Measurements from ENCODE around the gene CD81.

The CD81 gene

DNA sequence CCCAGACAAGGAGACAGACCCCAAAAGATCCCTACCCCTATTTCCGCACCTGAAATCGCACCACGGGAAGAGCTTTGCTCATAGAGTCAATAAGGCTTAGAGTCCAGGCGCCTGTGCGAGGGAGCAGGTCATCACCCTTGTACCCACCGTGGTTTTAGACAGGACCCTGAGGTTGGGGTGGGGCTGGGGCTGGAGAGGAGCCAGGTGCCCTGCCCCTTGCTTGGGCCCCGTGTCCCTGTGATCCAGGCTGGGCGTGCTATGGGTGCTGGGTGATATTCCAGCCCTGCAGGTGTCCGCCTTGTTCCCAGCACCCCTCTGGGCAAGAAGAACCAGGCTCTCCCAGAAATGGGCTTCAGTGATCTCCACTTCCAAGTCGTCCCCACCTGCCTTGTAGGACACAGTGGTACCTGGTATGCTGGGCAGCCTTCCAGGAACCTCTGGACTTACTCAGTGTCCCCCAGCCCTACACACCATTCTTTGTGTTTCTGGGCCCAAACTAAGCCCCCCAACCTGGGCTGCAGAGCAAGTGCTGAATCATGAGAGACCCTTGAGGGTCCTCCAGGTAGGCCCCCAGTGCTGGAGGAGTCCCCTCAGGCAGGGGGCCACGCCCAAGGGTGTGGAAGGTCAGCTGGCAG, 4.5 kb downstream of the CD81 start:
- no peak for DNase-seq (ENCODE audit: low spot score)
- in situ Hi-C loops (cut with MboI; ENCODE audit: low sequenced_read_pairs, unreplicated experiment) = no loop called here

DNA sequence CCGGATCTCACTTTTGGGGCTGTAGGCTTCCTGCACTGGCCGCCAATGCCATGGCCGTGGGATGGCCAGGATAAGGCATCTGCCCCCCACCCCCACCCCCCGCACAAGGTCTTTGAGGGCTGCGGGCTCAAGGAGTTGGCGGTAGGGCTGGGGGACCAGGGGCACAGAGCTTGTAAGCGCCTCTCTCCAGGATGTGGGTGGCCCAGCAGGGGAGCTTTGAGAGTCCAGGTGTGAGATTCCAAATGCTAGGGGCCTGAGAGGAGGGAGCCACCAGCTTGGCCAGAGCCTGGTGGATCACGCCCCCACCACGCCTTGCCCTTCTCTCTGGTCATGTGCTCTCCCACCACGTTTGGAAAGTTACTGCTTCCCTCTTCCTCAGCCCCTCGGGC, 5.0 kb downstream of the CD81 start:
- TF ChIP-seq, protein P1, sequence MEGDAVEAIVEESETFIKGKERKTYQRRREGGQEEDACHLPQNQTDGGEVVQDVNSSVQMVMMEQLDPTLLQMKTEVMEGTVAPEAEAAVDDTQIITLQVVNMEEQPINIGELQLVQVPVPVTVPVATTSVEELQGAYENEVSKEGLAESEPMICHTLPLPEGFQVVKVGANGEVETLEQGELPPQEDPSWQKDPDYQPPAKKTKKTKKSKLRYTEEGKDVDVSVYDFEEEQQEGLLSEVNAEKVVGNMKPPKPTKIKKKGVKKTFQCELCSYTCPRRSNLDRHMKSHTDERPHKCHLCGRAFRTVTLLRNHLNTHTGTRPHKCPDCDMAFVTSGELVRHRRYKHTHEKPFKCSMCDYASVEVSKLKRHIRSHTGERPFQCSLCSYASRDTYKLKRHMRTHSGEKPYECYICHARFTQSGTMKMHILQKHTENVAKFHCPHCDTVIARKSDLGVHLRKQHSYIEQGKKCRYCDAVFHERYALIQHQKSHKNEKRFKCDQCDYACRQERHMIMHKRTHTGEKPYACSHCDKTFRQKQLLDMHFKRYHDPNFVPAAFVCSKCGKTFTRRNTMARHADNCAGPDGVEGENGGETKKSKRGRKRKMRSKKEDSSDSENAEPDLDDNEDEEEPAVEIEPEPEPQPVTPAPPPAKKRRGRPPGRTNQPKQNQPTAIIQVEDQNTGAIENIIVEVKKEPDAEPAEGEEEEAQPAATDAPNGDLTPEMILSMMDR (IDR thresholded peaks at IDR 0.05; ENCODE audit: borderline replicate concordance, control extremely low read depth, extremely low read depth, insufficient read depth, missing control alignments) = no peak
- in situ Hi-C loops (cut with MboI; ENCODE audit: low sequenced_read_pairs, unreplicated experiment) = no loop called here

More for the DNA sequence above, 4.5 kb downstream of the CD81 start:
- TF ChIP-seq, protein P1 (IDR thresholded peaks at IDR 0.05; ENCODE audit: borderline replicate concordance, control extremely low read depth, extremely low read depth, insufficient read depth, missing control alignments) = no peak

GRCh38 chr11:2382936-2383851, 6.1 kb downstream of the CD81 start:
- in situ Hi-C loops (cut with MboI; ENCODE audit: low sequenced_read_pairs, unreplicated experiment) = no loop called here
- TF ChIP-seq, protein P1 (IDR thresholded peaks at IDR 0.05; ENCODE audit: borderline replicate concordance, control extremely low read depth, extremely low read depth, insufficient read depth, missing control alignments) = peak; percentile 5
- DNase-seq (ENCODE audit: low spot score) = no peak

More for the DNA sequence above, 5.0 kb downstream of the CD81 start:
- DNase-seq (ENCODE audit: low spot score) = no peak

GRCh38 chr11:2383852-2384804, 7.0 kb downstream of the CD81 start:
- peak; percentile 89 for DNase-seq (ENCODE audit: low spot score)
- in situ Hi-C loops (cut with MboI; ENCODE audit: low sequenced_read_pairs, unreplicated experiment) = no loop called here
- TF ChIP-seq, protein P1 (IDR thresholded peaks at IDR 0.05; ENCODE audit: borderline replicate concordance, control extremely low read depth, extremely low read depth, insufficient read depth, missing control alignments) = no peak

- TF ChIP-seq, protein P1 (IDR thresholded peaks at IDR 0.05; ENCODE audit: borderline replicate concordance, control extremely low read depth, extremely low read depth, insufficient read depth, missing control alignments) = no peak
- in situ Hi-C loops (cut with MboI; ENCODE audit: low sequenced_read_pairs, unreplicated experiment) = no loop called here
- peak; percentile 74 for DNase-seq (ENCODE audit: low spot score)
Observed at GRCh38 chr11:2385156-2386151, 8.3 kb downstream of the CD81 start.

All from GM13976 (cell line).